Caco-2 (cell line): Measurements from ENCODE around the gene DOCK6. TPM values are rescaled to one million over a fixed set of nuclear protein-coding genes. Genes with fewer than 3 reads are reported as not detected.
A peak's percentile ranks its signal among the peaks of the same experiment; 100 is the strongest.

Source experiments
- BruUV-seq: library from RNA; stranded (reverse); fragments of 400-500 nt; replicated peaks from 2 replicates; lab custom pipeline; 2021; lab: Mats Ljungman, UMichigan
- CTCF ChIA-PET: fragments of 300-600 bp; sonication (Branson Sonifier 250); formaldehyde crosslinking; loops from one replicate; lab custom pipeline; 2022; ENCODE audit warnings: antibody characterized with exemption; lab: Charles Lee
- POLR2A ChIA-PET: fragments of 300-600 bp; sonication (Branson Sonifier 250); formaldehyde crosslinking; loops from one replicate; lab custom pipeline; 2022; ENCODE audit warnings: antibody characterized with exemption; lab: Charles Lee
- DNase-seq, 2 experiments: peaks; one replicate each; pipeline versions ENCODE4 v3.0.0 to v3.0.0-alpha.2; 2020 to 2022
- H3K27me3 ChIP-seq: replicated peaks from 2 replicates; pipeline ENCODE4 v1.6.0; 2011; ENCODE audit warnings: low read length; ENCODE audit not compliant: control insufficient read depth, insufficient read depth
- H3K36me3 ChIP-seq: 2 replicates; pipeline ENCODE4 v1.5.1; 2011; ENCODE audit warnings: low read length; ENCODE audit not compliant: control insufficient read depth, insufficient read depth
- H3K4me1 ChIP-seq: fragments of 250-450 bp; sonication (Bioruptor Pico); 2 replicates; pipeline ENCODE4 v1.5.1; 2020; ENCODE audit warnings: mild to moderate bottlenecking
- H3K4me3 ChIP-seq: 2 replicates; pipeline ENCODE4 v1.5.1; 2011; ENCODE audit warnings: low read depth, mild to moderate bottlenecking, control low read depth, low read length
- H3K9me3 ChIP-seq: fragments of 250-450 bp; sonication (Bioruptor Pico); 2 replicates; pipeline ENCODE4 v1.5.1; 2020; ENCODE audit warnings: mild to moderate bottlenecking, moderate library complexity
- H3K27ac Mint-ChIP-seq: one replicate; pipeline ENCODE4 v1.8.0; 2022; ENCODE audit warnings: mixed read lengths; ENCODE audit not compliant: unreplicated experiment
- H3K27me3 Mint-ChIP-seq: one replicate; pipeline ENCODE4 v1.8.0; 2022; ENCODE audit warnings: mixed read lengths; ENCODE audit not compliant: insufficient read depth, unreplicated experiment
- H3K36me3 Mint-ChIP-seq: one replicate; pipeline ENCODE4 v1.8.0; 2022; ENCODE audit warnings: mild to moderate bottlenecking, mixed read lengths; ENCODE audit not compliant: insufficient read depth, unreplicated experiment
- H3K4me1 Mint-ChIP-seq: one replicate; pipeline ENCODE4 v1.8.0; 2022; ENCODE audit warnings: low read depth, mixed read lengths; ENCODE audit not compliant: unreplicated experiment
- H3K4me3 Mint-ChIP-seq: one replicate; pipeline ENCODE4 v1.8.0; 2022; ENCODE audit warnings: mild to moderate bottlenecking, moderate library complexity, mixed read lengths; ENCODE audit not compliant: unreplicated experiment
- H3K9me3 Mint-ChIP-seq: one replicate; pipeline ENCODE4 v1.8.0; 2022; ENCODE audit warnings: mixed read lengths; ENCODE audit not compliant: unreplicated experiment
- CTCF ChIP-seq, 2 experiments: fragments of 200-600 bp in 1 of 2; IDR thresholded peaks; 1 replicate in 1 of 2; 2 replicates in 1 of 2; pipeline versions ENCODE4 v1.5.1 to v1.8.0; 2011 to 2022; ENCODE audit warnings: antibody characterized with exemption in 1 of 2, control low read depth in 1 of 2, inconsistent platforms in 1 of 2, low read depth in 1 of 2, low read length in 1 of 2, mild to moderate bottlenecking in 1 of 2, moderate library complexity in 1 of 2; ENCODE audit not compliant: insufficient read depth in 1 of 2, severe bottlenecking in 1 of 2, unreplicated experiment in 1 of 2
- intact Hi-C: fragments of 100-400 bp; cut with micrococcal nuclease; formaldehyde crosslinking; loops from one replicate; pipeline ENCODE4 v1.10.0; 2022; ENCODE audit not compliant: unreplicated experiment
- total RNA-seq: library from RNA; stranded (reverse); gene quantifications from 2 replicates; pipeline ENCODE4 v1.2.3, GENCODE V29; 2022

DOCK6 gene
- total RNA-seq, 1 experiment from 2014 or later, result 84.1 TPM

GRCh38 chr19:11203194-11204075 is 58.9 kb downstream of the DOCK6 start:
- no peak overlapping the region for H3K27ac Mint-ChIP-seq

DNA sequence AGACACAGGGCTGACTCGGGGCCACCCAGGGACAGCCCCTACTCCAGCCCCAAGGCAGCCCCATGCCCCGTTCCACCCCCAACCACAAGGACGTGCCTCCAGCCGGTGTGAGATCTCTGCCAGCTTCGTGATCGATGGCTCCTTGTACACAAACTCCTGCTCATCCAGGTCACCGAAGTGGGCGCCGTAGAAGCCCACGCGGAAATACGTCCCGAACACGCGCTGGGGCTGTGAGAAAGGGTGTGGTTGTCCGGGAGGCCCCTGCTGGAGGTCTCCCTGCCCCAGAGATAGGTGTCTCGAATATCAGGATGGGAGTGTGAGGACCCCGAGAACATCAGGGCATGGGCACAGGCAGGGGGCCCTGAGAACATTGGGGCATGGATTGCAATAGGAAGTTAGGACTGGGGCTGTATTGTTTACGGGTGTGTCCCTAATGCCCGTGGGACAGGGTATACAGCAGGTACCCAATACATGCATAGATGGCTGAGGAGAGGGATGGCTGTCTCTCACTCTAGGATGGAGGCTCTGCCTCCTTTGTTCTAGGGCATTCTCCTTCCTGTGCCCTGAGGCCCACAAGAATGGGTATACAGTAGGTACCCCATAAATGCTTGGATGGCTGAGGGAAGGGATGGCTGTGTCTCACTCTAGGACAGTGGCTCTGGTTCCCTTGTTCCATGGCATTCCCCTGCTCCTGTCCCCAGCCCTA is 59.7 kb downstream of the DOCK6 start:
- Mint-ChIP-seq H3K4me1 (peaks cover 6% of the 10 kb centered on the region), H3K27me3 (no peaks in the 10 kb centered on the region), H3K27ac (no peak overlapping the region), H3K4me3 (no peak overlapping the region), H3K36me3 (peaks cover 26% of the 10 kb centered on the region), H3K9me3 (no peaks in the 10 kb centered on the region)
- no peaks in the 10 kb centered on the region; the same call in 1 of the 2 replicates for H3K36me3 ChIP-seq
- H3K4me3 ChIP-seq, result no peak overlapping the region
- intact Hi-C loops, result loop anchor here (1.0 kb wide), 1 partner anchor 64 kb away; no protein-coding TSS in a partner anchor
- POLR2A ChIA-PET, result no interaction called here
- no peaks in the 10 kb centered on the region for H3K4me1 ChIP-seq
- no TSS peak for BruUV-seq
- no peaks in the 10 kb centered on the region for H3K27me3 ChIP-seq
- no peak for TF ChIP-seq CTCF (IDR thresholded peaks at IDR 0.05; ENCODE audit: insufficient read depth in 1 of 2, low read depth in 1 of 2, low read length in 1 of 2, severe bottlenecking in 1 of 2, unreplicated experiment in 1 of 2)
- no peaks in the 10 kb centered on the region for H3K9me3 ChIP-seq
- CTCF ChIA-PET, result no interaction called here
- no peak for DNase-seq

More at GRCh38 chr19:11203194-11204075, 58.9 kb downstream of the DOCK6 start:
- Histone ChIP-seq H3K27me3 (no peaks in the 10 kb centered on the region), H3K4me1 (no peaks in the 10 kb centered on the region), H3K36me3 (no peaks in the 10 kb centered on the region; the same call in 1 of the 2 replicates), H3K4me3 (no peak overlapping the region), H3K9me3 (no peaks in the 10 kb centered on the region)
- Mint-ChIP-seq H3K27me3 (no peaks in the 10 kb centered on the region), H3K4me3 (no peak overlapping the region), H3K36me3 (peaks cover 24% of the 10 kb centered on the region), H3K4me1 (peaks cover 6% of the 10 kb centered on the region), H3K9me3 (no peaks in the 10 kb centered on the region)
- ChIA-PET CTCF (interaction anchor here (0.6 to 0.8 kb wide), 2 partner anchors 33 to 60 kb away, joined by 3 to 4 read pairs; no protein-coding TSS in a partner anchor), POLR2A (no interaction called here)
- TF ChIP-seq CTCF (IDR thresholded peaks at IDR 0.05; ENCODE audit: insufficient read depth in 1 of 2, low read depth in 1 of 2, low read length in 1 of 2, severe bottlenecking in 1 of 2, unreplicated experiment in 1 of 2), result peak; percentile 81 to 84
- peak in 1 of 2 experiments; percentile 73 for DNase-seq
- no TSS peak for BruUV-seq
- intact Hi-C loops, result loop anchor here (1.0 kb wide), 1 partner anchor 65 kb away; no protein-coding TSS in a partner anchor

GRCh38 chr19:11201791-11202190 is 60.5 kb downstream of the DOCK6 start:
- Histone ChIP-seq H3K4me3 (no peak overlapping the region), H3K27me3 (no peaks in the 10 kb centered on the region), H3K9me3 (no peaks in the 10 kb centered on the region), H3K36me3 (no peaks in the 10 kb centered on the region; the same call in 1 of the 2 replicates), H3K4me1 (no peaks in the 10 kb centered on the region)
- no TSS peak for BruUV-seq
- Mint-ChIP-seq H3K27ac (no peak overlapping the region), H3K36me3 (peaks cover 33% of the 10 kb centered on the region), H3K27me3 (no peaks in the 10 kb centered on the region), H3K4me1 (peaks cover 6% of the 10 kb centered on the region), H3K9me3 (no peaks in the 10 kb centered on the region), H3K4me3 (no peak overlapping the region)
- TF ChIP-seq CTCF (IDR thresholded peaks at IDR 0.05; ENCODE audit: insufficient read depth in 1 of 2, low read depth in 1 of 2, low read length in 1 of 2, severe bottlenecking in 1 of 2, unreplicated experiment in 1 of 2), result no peak
- DNase-seq, result no peak
- ChIA-PET POLR2A (no interaction called here), CTCF (no interaction called here)
- intact Hi-C loops, result no loop called here
